DND-41 (cell line): Measurements from ENCODE around the gene SGTA.

ENCODE experiments used
- ATAC-seq: fragments of 200-7000 bp; cut with Tn5 transposase; 3 replicates; pipeline ENCODE4 v1.9.1; 2021; ENCODE audit warnings: low read depth; ENCODE audit not compliant: insufficient read depth
- DNase-seq: peaks from one replicate; pipeline ENCODE4 v3.0.0-alpha.2; 2020
- H2AFZ ChIP-seq: 2 replicates; pipeline ENCODE4 v1.6.0; 2012; ENCODE audit warnings: low read depth, low read length
- H3K27ac ChIP-seq: 2 replicates; pipeline ENCODE4 v1.5.1; 2012; ENCODE audit warnings: low read length, inconsistent platforms
- H3K27me3 ChIP-seq: fragments of 200-600 bp; sonication (generic); 2 replicates; pipeline ENCODE4 v1.6.0; 2012; ENCODE audit warnings: low read length, mild to moderate bottlenecking, inconsistent platforms; ENCODE audit not compliant: insufficient read depth, poor library complexity
- H3K36me3 ChIP-seq: 2 replicates; pipeline ENCODE4 v1.5.1; 2012; ENCODE audit warnings: low read length, inconsistent platforms; ENCODE audit not compliant: insufficient read depth
- H3K4me1 ChIP-seq: 2 replicates; pipeline ENCODE4 v1.5.1; 2012; ENCODE audit warnings: mild to moderate bottlenecking, low read length; ENCODE audit not compliant: insufficient read depth
- H3K4me2 ChIP-seq: 2 replicates; pipeline ENCODE4 v1.6.0; 2012; ENCODE audit warnings: mild to moderate bottlenecking, moderate library complexity, low read length, inconsistent platforms; ENCODE audit not compliant: insufficient read depth
- H3K4me3 ChIP-seq, 2 experiments: fragments of 200-600 bp in 1 of 2; shearing (Covaris generic) in 1 of 2; 2 replicates each; pipeline ENCODE4 v1.5.1; 2012 to 2016; ENCODE audit warnings: inconsistent platforms in 2 of 2, low read length in 2 of 2, mild to moderate bottlenecking in 2 of 2, low read depth in 1 of 2, moderate library complexity in 1 of 2
- H3K79me2 ChIP-seq: 2 replicates; pipeline ENCODE4 v1.6.0; 2012; ENCODE audit warnings: low read length, inconsistent platforms; ENCODE audit not compliant: insufficient read depth
- H3K9ac ChIP-seq: 2 replicates; pipeline ENCODE4 v1.6.0; 2012; ENCODE audit warnings: low read depth, mild to moderate bottlenecking, inconsistent platforms, low read length, moderate library complexity
- H3K9me3 ChIP-seq: 2 replicates; pipeline ENCODE4 v1.5.1; 2012; ENCODE audit warnings: low read length, moderate library complexity, mild to moderate bottlenecking, inconsistent platforms; ENCODE audit not compliant: insufficient read depth, severe bottlenecking
- H4K20me1 ChIP-seq: 2 replicates; pipeline ENCODE4 v1.6.0; 2012; ENCODE audit warnings: low read length; ENCODE audit not compliant: insufficient read depth
- CTCF ChIP-seq: IDR thresholded peaks from 2 replicates; pipeline ENCODE4 v1.5.1; 2012; ENCODE audit warnings: borderline replicate concordance, low read length, moderate library complexity, mild to moderate bottlenecking; ENCODE audit not compliant: poor library complexity, severe bottlenecking; ENCODE audit errors: extremely low read depth
- EZH2 ChIP-seq: IDR thresholded peaks from 3 replicates; pipeline ENCODE4 v1.6.1; 2012; ENCODE audit warnings: borderline replicate concordance, low read depth, mild to moderate bottlenecking, moderate library complexity, low read length, inconsistent platforms; ENCODE audit not compliant: severe bottlenecking

Gene SGTA

GRCh38 chr19:2808129-2808941 is 25.3 kb upstream of the SGTA start:
- Histone ChIP-seq H3K9ac (no peak overlapping the region), H2AFZ (no peak overlapping the region), H3K79me2 (no peaks in the 10 kb centered on the region), H3K4me3 (no peak overlapping the region), H3K27me3 (no peaks in the 10 kb centered on the region), H3K4me2 (no peak overlapping the region), H3K9me3 (no peaks in the 10 kb centered on the region), H3K27ac (no peak overlapping the region), H4K20me1 (peaks cover 19% of the 10 kb centered on the region; the same call in 1 of the 2 replicates), H3K36me3 (peaks cover 97% of the 10 kb centered on the region), H3K4me1 (no peaks in the 10 kb centered on the region)
- TF ChIP-seq CTCF (no peak), EZH2 (no peak)
- ATAC-seq (no peak), DNase-seq (no peak)

DNA sequence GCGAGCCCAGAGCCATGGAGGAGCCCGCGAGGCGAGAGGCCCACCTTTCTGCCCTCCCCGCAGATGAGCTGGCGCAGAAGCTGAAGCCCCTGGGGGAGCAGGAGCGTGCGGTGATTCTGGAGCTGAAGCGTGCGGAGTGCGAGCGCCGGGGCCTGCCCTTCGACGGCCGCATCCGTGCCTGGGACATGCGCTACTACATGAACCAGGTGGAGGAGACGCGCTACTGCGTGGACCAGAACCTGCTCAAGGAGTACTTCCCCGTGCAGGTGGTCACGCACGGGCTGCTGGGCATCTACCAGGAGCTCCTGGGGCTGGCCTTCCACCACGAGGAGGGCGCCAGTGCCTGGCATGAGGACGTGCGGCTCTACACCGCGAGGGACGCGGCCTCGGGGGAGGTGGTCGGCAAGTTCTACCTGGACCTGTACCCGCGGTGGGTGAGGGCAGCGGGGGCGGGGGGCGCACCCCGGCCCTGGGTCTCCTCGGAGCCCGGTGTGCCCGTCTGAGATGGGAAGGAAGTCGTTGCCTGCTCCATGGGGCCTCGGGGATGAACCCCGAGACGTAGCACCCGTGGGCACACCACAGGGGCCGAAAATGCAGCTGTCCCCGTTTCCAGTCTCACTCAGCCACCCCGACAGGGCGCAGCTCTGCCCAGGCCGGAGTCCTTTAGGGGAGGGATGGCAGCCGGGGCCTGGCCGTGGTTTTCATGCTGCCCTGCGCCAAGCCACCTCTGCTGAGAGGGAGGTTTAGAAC is 24.5 kb upstream of the SGTA start:
- no peaks in the 10 kb centered on the region for H3K9me3 ChIP-seq
- ATAC-seq (no peak), DNase-seq (no peak)
- no peaks in the 10 kb centered on the region for H3K27me3 ChIP-seq
- H3K9ac ChIP-seq, result no peak overlapping the region
- H3K4me1 ChIP-seq, result no peaks in the 10 kb centered on the region
- peaks cover 97% of the 10 kb centered on the region for H3K36me3 ChIP-seq
- TF ChIP-seq EZH2 (no peak), CTCF (no peak)
- no peak overlapping the region for H3K4me3 ChIP-seq
- no peak overlapping the region for H3K4me2 ChIP-seq
- H3K27ac ChIP-seq, result no peak overlapping the region
- H3K79me2 ChIP-seq, result peaks cover 2% of the 10 kb centered on the region; the same call in 1 of the 2 replicates
- no peak overlapping the region for H2AFZ ChIP-seq
- peaks cover 25% of the 10 kb centered on the region for H4K20me1 ChIP-seq

DNA sequence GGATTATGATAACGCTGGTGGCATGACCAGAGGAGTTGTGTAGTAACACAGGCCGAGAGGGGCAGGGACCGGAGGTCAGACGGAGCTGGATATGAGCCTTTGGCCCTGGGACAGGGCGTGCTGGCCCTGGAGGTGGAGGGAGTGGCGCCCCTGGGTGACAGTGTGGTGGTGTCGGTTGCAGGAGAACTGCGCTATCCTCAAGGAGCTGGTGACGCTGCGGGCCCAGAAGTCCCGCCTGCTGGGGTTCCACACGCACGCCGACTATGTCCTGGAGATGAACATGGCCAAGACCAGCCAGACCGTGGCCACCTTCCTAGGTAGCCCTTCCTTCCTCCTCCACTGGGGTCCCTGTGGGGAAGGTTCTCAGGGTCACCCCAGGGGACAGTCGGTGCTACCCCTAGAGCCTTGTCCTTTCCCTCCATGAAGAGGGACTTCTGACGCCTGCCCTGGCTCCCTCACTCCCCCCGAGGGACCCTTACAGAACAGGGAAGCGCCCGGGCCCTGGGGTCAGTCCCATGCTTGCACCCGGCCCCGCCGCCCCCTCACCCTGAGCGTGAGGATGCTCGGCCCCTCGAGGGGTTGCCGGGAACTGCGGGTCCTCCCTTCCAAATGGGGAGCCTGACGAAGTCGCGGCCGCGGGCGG is 23.8 kb upstream of the SGTA start:
- no peak for DNase-seq
- Histone ChIP-seq H3K27me3 (no peaks in the 10 kb centered on the region), H3K4me2 (no peak overlapping the region), H3K27ac (no peak overlapping the region), H3K4me1 (no peaks in the 10 kb centered on the region), H4K20me1 (peaks cover 29% of the 10 kb centered on the region), H3K9me3 (no peaks in the 10 kb centered on the region), H2AFZ (no peak overlapping the region), H3K36me3 (peaks cover 94% of the 10 kb centered on the region), H3K79me2 (peaks cover 4% of the 10 kb centered on the region; the same call in 1 of the 2 replicates), H3K4me3 (no peak overlapping the region), H3K9ac (no peak overlapping the region)
- TF ChIP-seq CTCF, result no peak
- TF ChIP-seq EZH2, result no peak
- no peak for ATAC-seq
